HepG2 (cell line): ENCODE results near the gene RNF40. TPM values are rescaled to one million over a fixed set of nuclear protein-coding genes. Genes with fewer than 3 reads are reported as not detected.

Source experiments
- PBX3 ChIP-seq: sonication (generic); formaldehyde crosslinking; IDR thresholded peaks from 2 replicates; pipeline ENCODE4 v1.8.1; 2023; ENCODE audit warnings: missing genetic modification reagents, inconsistent platforms, borderline replicate concordance
- THRA ChIP-seq: sonication (generic); formaldehyde crosslinking; IDR thresholded peaks from 2 replicates; pipeline ENCODE4 v1.4.0; 2020; ENCODE audit warnings: missing genetic modification reagents, borderline replicate concordance
- ZBTB40 ChIP-seq, 2 experiments: fragments of 450-650 bp in 1 of 2; sonication (generic) in 1 of 2; formaldehyde crosslinking in 1 of 2; IDR thresholded peaks; 2 replicates each; pipeline versions ENCODE4 v1.6.1 to v1.8.0; 2016 to 2022; ENCODE audit warnings: antibody characterized with exemption in 1 of 2, mild to moderate bottlenecking in 1 of 2, missing genetic modification reagents in 1 of 2
- ZKSCAN8 ChIP-seq: IDR thresholded peaks from 2 replicates; pipeline ENCODE4 v1.6.1; 2016; ENCODE audit warnings: borderline replicate concordance, missing genetic modification reagents, missing compliant biosample characterization
- ZNF180 ChIP-seq: sonication (generic); formaldehyde crosslinking; IDR thresholded peaks from 2 replicates; pipeline ENCODE4 v1.4.0; 2020; ENCODE audit warnings: low read depth, missing genetic modification reagents, borderline replicate concordance
- ZNF441 ChIP-seq: sonication (generic); formaldehyde crosslinking; IDR thresholded peaks from 2 replicates; pipeline ENCODE4 v1.7.0; 2021; ENCODE audit warnings: missing genetic modification reagents, borderline replicate concordance
- ZNF501 ChIP-seq: sonication (generic); formaldehyde crosslinking; IDR thresholded peaks from 2 replicates; pipeline ENCODE4 v1.5.1; 2020; ENCODE audit warnings: mild to moderate bottlenecking, moderate library complexity, missing genetic modification reagents
- ZNF646 ChIP-seq: sonication (generic); formaldehyde crosslinking; IDR thresholded peaks from 2 replicates; pipeline ENCODE4 v1.9.0; 2021; ENCODE audit warnings: mild to moderate bottlenecking, missing genetic modification reagents
- polyA plus RNA-seq, 8 experiments: library from polyadenylated mRNA; depleted of rRNA in 3 of 8; stranded (reverse) in 7 of 8; unstranded in 1 of 8; fragments of >200 nt; fragmentation: Illumina TruSeq in 4 of 8; extraction: Trizol in 4 of 8; gene quantifications; 2 replicates each; pipeline versions ENCODE4 v1.2.1 to v1.2.3, GENCODE V29; 2011 to 2016; ENCODE audit warnings: low read depth in 4 of 8, missing spikeins in 1 of 8, mixed read lengths in 1 of 8; ENCODE audit not compliant: insufficient read depth in 1 of 8
- total RNA-seq, 5 experiments: library from RNA; depleted of rRNA; stranded (reverse); fragments of >200 nt; fragmentation: Illumina TruSeq; extraction: Trizol; gene quantifications; 2 replicates each; pipeline ENCODE4 v1.2.3, GENCODE V29; 2016; ENCODE audit warnings: low read depth in 1 of 5

The RNF40 gene
- total and polyA plus RNA-seq, 2 of the 13 experiments (the other 11 are each of a cell fraction or from before 2014, with no cell fraction given): 84.0 to 85.6 TPM

- TF ChIP-seq ZNF646 (CRISPR knock-in tag) (no peak), ZNF441 (CRISPR knock-in tag) (peak; percentile 86), ZBTB40 (IDR thresholded peaks at IDR 0.05) (peak; percentile 42; the same call in 1 of the 2 replicates), ZBTB40 (CRISPR knock-in tag; IDR thresholded peaks at IDR 0.05) (peak; percentile 90), ZNF180 (CRISPR knock-in tag) (no peak; the same call in 1 of the 2 replicates), ZKSCAN8 (CRISPR knock-in tag) (peak; percentile 78), ZNF501 (CRISPR knock-in tag) (peak; percentile 93), PBX3 (CRISPR knock-in tag) (peak; percentile 93), THRA (CRISPR knock-in tag) (peak; percentile 75)
Observed at GRCh38 chr16:30805370-30806169, 43.4 kb downstream of the RNF40 start (continued).
